GM15510 (cell line): Measurements from ENCODE around the gene INA.

Experiments used
- POLR2A ChIP-seq: IDR thresholded peaks from 3 replicates; pipeline ENCODE4 v1.6.1; 2011; ENCODE audit warnings: borderline replicate concordance; ENCODE audit not compliant: insufficient read length; ENCODE audit errors: extremely low read depth

INA gene

GRCh38 chr10:103256613-103257012, 20.3 kb upstream of the INA start:
- TF ChIP-seq POLR2A = no peak

GRCh38 chr10:103257812-103258211, 19.1 kb upstream of the INA start:
- TF ChIP-seq POLR2A = no peak

GRCh38 chr10:103259989-103260388, 16.9 kb upstream of the INA start:
- TF ChIP-seq POLR2A = no peak

DNA sequence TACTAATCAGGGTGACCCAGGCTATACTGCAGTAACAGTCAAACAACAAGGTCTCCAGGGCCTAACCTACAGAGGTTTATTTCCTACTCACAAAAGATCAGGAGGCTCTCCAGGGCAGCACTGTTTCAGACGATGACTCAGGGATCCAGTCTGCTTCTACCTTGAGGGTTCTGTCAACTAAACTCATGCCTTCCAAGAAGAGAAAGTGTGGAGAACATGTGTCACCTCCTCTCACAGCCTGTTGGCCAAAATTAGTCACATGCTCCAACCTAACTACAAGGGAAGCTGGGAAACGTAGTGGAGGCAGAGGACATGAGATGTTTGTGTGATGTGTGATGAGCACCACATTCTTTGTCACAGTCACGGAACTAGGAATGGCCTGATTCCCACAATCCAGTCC, 14.7 kb upstream of the INA start:
- TF ChIP-seq POLR2A = no peak

DNA sequence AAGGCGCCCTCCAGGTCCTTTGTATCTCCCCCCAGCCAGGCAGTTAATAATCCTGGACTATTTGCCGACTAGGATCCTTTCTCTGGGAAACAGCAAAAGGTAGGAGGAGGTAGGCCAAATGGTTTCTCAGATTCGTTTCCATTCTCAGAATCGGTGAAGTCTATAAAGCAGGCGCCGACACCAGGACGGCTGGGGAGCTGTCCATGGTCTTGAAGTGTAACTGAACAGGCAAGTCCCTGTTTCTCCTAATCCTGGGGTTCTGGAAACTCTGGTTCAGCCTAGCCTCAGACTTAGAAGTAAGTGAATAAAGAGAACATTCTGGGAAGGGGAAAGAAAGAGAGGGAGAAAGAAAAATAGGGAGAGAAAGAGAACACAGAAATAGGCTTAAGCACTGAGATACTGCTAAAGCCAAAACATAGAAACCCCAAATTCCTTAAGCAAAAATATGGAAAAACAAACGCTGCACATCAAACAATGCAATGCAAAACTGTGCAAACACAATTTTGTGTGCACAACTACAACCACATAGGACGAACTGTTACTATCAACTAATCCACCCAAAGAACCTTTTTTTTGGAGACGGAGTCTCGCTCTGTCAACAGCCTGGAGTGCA, 11.1 kb upstream of the INA start:
- TF ChIP-seq POLR2A = no peak

GRCh38 chr10:103273041-103273441, 3.9 kb upstream of the INA start:
- TF ChIP-seq POLR2A = no peak

DNA sequence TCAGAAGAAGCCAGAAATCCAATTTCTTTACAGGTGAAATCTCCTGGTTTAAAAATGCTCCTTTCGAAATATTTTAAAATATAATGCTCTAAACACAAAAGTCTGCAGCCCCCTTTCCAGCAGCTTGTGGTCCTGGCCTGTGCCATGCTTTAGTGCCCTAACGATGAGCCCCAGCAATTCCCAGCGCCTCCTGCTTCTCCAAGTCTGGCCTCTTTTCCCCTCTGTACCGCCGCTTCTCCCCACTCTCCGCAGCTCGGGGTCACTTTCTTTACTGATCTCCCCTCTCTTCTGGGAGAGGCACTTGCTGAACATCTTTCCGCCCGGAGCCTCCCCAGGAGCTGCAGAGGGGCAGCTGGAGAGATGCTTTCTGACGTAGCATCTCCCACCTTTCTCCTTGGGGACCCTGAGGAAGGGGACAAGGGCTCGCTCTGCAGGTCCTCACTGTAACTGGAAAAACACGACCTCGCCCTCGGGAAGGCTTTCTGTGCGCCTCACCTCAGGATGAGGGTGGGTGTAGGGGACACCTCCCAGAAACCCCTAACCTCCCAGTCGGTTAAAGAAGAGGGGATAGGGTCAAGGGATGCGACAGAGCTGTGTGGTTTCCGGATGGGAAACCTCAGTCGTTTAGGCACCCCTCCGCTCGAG, 565 bp upstream of the INA start:
- no peak for TF ChIP-seq POLR2A

DNA sequence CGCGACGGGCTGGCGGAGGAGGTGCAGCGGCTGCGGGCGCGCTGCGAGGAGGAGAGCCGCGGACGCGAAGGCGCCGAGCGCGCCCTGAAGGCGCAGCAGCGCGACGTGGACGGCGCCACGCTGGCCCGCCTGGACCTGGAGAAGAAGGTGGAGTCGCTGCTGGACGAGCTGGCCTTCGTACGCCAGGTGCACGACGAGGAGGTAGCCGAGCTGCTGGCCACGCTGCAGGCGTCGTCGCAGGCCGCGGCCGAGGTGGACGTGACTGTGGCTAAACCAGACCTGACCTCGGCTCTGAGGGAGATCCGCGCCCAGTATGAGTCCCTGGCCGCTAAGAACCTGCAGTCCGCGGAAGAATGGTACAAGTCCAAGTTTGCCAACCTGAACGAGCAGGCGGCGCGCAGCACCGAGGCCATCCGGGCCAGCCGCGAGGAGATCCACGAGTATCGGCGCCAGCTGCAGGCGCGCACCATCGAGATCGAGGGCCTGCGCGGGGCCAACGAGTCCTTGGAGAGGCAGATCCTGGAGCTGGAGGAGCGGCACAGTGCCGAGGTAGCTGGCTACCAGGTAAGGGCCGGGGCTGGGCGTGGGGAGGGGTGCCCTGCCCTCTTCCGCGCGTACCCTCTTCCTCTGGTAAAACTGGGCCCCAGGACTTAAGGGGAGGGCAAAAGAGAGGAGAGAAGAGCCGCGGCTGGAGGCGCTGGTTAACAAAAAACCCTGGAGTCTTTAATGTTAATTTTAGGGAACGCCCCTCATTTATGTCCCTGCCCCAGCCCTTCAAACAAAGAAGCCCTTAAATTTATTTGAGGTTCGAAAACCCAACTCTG, 987 bp downstream of the INA start:
- no peak for TF ChIP-seq POLR2A

DNA sequence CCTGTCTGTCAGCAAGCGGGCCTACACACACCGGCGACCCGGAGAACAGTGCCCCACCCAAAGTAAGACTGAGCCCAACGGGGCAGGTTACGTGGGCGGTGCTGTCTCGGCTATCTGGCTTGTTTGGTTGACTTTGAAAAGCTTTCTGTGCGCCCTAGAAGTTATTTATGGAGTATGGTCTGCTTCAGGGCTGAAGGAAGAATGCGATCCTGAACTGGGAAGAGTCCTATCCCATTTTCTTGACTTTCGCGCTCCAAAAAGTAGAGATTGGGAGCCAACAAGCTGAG, 1.5 kb downstream of the INA start:
- TF ChIP-seq POLR2A = no peak

DNA sequence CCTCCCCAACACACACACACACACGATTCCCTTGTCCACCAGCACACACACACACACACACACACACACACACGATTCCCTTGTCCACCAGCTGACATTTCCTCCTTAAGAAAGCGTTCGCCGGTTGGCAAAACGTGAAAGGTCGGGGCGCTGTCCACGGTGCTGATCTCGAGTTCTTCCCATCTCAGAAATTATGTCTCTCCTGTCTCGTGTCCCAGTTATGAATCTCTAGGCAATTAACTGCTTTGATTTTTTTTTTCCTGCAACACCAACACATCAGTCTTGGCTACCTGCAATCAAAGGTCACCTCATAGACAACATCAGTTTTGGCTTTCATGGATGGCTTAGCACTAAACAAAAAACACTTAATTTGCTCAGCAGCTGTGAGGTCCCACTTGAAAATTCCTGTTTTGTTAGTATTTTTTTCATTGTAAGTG, 1.9 kb downstream of the INA start:
- no peak for TF ChIP-seq POLR2A

DNA sequence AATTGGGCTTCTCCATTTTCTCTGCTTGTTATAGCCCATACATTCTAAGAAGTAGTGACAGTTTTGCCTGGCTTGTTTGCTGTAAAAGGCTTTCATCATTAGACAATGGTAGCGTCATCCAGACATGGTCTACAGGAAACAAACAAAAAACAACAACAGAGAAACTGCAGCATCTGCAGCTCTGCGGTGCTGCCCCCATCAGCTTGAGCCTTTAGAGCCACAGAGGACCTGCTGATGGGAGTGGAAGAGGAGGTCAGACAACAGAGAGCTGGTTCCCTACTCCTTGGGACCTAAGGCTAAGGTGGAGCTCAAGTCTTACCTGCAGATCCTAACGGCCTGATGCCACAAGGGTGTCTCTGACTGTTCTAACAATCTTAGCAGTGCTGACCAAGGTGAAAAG, 3.1 kb downstream of the INA start:
- no peak for TF ChIP-seq POLR2A

DNA sequence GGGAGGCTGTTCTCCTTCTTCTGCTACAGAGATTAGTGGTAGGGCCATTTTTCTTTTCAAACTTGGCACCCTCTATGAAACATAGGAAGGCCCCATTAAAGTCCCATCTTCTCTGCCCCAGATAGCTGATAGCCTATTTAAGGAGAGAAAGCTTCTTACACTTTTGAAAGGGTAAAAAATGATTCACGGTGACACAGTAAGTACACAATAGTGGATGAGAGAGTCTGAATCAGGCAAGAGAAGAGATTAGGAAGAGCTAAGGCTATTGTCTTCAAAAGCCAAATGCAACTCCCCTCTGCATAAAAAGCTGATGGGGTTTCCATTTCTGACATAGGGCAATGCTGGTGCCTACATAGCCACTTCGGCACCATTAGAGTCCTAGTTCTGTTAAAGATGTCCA, 3.6 kb downstream of the INA start:
- no peak for TF ChIP-seq POLR2A

DNA sequence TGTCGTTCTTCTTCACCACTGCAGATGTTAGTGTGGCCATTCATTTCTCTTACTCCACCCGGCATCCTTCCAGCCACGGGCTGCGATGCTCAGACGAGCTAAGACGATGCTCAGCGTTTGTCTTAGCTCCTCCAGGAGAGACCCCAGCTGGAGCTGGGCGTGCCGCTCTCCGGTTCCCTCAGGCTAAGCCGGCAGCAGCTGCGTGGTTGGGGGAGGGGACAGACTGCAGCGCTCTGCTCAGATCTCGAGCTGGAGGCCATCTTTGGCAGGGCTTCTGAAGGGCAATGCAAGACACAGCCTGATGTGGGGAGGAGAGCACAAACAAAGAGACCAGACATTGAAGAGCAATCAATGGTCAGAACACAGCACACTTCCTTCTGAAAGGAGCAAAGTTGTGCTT, 4.8 kb downstream of the INA start:
- TF ChIP-seq POLR2A = no peak

DNA sequence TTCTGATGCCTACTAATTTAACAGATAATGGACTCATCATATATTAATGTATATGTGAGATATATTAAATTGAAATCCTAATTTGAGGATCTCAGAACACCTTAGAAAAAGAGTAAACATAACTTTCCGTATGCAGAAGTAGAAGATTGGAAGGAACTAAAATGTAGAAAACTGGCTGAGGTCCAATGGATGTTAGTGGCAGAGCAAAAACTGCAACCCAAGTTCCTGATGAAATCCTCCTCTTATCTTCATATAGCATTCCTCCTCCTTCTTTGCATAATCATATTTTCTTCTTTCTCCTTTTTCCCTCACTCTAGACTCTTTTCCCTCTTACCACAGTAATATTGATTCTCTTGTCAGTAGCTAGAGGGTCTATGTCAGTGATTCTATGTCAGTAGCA, 6.0 kb downstream of the INA start:
- TF ChIP-seq POLR2A = no peak

GRCh38 chr10:103284170-103284569, 7.2 kb downstream of the INA start:
- no peak for TF ChIP-seq POLR2A

DNA sequence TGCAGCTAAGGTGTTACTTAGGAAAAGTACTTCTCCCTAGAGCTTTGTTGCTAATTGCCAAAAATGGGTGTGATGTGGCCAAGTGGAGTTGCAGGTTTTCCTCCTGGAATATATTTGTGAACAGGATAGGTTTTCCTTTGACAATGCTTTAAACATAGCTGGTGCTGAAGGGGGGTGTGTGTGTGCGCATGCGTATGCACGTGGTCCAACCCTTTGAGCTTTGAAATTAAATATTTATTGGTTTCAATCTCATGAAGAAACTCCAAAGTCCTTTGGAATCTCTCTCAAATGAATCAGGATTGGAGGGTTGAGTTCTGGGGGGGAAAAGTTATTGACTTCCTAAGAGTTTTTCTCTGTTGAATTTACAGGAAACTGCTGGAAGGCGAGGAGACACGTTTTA, 11.1 kb downstream of the INA start:
- TF ChIP-seq POLR2A = no peak
